ENCODE results near the gene PI16.

PI16 gene

DNA sequence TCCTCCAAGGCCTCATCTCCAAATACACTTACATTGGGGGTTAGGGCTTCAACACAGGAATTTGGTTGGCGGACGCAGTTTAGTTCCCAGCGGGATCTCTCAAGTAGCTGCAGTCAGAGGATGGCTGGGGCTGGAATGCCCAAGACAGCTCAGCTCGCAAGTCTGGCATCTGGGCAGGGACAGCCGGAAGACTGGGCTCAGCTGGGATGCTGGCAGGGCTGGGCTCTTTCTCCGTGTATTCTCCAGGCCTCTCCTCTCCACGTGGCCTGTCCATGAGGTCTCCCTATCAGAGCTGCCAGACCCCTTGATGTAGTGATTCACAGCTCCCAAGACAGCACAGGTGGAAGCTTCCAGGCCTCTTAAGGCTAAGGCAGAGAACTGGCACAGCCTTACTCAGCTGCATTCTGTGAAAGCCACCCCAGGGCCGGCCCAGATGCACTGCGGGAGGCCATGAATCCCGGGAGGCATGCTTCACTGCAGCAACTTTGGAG is 55.9 kb downstream of the PI16 start:
- Histone ChIP-seq H2BK120ac (ENCODE audit: low read depth, low read length) (no peak overlapping the region), H2BK15ac (ENCODE audit: low read length) (no peak overlapping the region), H3K36me3 (replicated peaks in 1 of 2; ENCODE audit: control insufficient read depth in 2 of 2, insufficient read depth in 2 of 2, low read length in 2 of 2) (no peaks in the 10 kb centered on the region), H3K9me3 (replicated peaks in 1 of 2; ENCODE audit: control insufficient read depth in 2 of 2, insufficient read depth in 1 of 2, low read depth in 1 of 2, low read length in 2 of 2) (no peaks in the 10 kb centered on the region), H4K8ac (ENCODE audit: low read depth, low read length) (no peak overlapping the region), H3K9ac (ENCODE audit: low read depth, low read length, poor library complexity) (no peak overlapping the region), H4K91ac (ENCODE audit: low read depth, low read length, poor library complexity) (no peak overlapping the region), H3K23ac (ENCODE audit: low read depth, low read length, poor library complexity) (peak overlapping the region; percentile 3), H3K4me3 (ENCODE audit: low read length in 2 of 2) (no peak overlapping the region), H2AFZ (ENCODE audit: low read length) (no peak overlapping the region), H3K27ac (replicated peaks; ENCODE audit: low read length) (no peak overlapping the region), H3K27me3 (ENCODE audit: control insufficient read depth in 3 of 3, insufficient read depth in 3 of 3, low read depth in 1 of 3, low read length in 3 of 3) (peaks cover 0 to 53% (median 0%) of the 10 kb centered on the region in 3 experiments), H3K4me1 (ENCODE audit: control insufficient read depth in 2 of 2, insufficient read depth in 1 of 2, low read depth in 1 of 2, low read length in 2 of 2) (peaks cover 0 to 1% of the 10 kb centered on the region in 2 donors), H3K79me1 (ENCODE audit: low read depth, low read length) (no peaks in the 10 kb centered on the region), H3K4me2 (ENCODE audit: insufficient read depth, low read length, poor library complexity, severe bottlenecking) (no peak overlapping the region), H2AK5ac (ENCODE audit: low read depth, low read length) (peak overlapping the region; percentile 29), H2BK5ac (ENCODE audit: low read length) (no peak overlapping the region), H2BK12ac (ENCODE audit: low read length) (no peak overlapping the region), H3K14ac (ENCODE audit: low read length) (no peak overlapping the region), H3K4ac (ENCODE audit: low read length) (no peak overlapping the region), H3K18ac (ENCODE audit: low read length) (peak overlapping the region; percentile 27)
- WGBS, 2 donors (ENCODE audit: extremely low coverage in 2 of 2, insufficient read length in 2 of 2, insufficient replicate concordance in 1 of 2): no CpG with 5 or more reads among the region's 10 CpGs
- DNase-seq (ENCODE audit: low spot score): no peak

DNA sequence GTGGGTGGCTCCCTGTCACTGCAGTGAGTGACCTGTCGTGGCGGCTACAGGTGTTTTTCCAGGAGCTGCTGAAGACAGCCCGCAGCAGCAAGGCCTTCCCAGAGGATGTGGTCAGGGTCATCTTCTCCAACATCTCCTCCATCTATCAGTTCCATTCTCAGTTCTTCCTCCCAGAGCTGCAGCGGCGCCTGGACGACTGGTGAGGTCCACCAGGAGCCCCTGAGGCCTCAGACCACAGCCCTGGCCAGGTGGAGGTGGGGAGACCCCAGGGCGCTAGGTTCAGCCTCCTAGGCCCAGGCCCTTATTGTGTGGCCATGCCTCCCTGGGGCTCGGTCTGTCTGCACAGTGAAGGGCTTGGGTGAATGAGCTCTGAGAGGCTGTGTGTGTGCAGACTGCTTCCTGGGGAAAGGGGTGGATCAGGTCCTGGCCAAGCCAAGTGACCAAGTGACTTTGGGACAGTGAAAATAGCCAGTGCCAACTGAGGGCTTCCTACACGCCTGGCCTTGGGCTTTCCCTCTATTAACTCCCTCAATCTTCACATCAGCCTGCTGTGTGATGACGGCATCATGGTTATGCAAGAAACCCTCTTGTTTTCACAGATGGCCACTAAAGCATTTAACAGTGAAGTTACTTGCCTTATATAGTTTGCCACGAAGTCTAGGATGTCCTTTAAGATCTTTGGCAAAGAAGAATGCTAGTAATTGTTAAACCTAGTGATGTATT is 57.3 kb downstream of the PI16 start:
- H3K23ac ChIP-seq (ENCODE audit: low read depth, low read length, poor library complexity): peak overlapping the region; percentile 10
- no peak overlapping the region for H2AFZ ChIP-seq (ENCODE audit: low read length)
- no peaks in the 10 kb centered on the region for H3K36me3 ChIP-seq (replicated peaks in 1 of 2; ENCODE audit: control insufficient read depth in 2 of 2, insufficient read depth in 2 of 2, low read length in 2 of 2)
- H3K4me1 ChIP-seq (ENCODE audit: control insufficient read depth in 2 of 2, insufficient read depth in 1 of 2, low read depth in 1 of 2, low read length in 2 of 2): peaks cover under 1 to 1% of the 10 kb centered on the region in 2 donors
- H2BK5ac ChIP-seq (ENCODE audit: low read length): no peak overlapping the region
- no peak overlapping the region for H2BK12ac ChIP-seq (ENCODE audit: low read length)
- no peak overlapping the region for H3K4me3 ChIP-seq (ENCODE audit: low read length in 2 of 2)
- DNase-seq (ENCODE audit: low spot score): no peak
- no peak overlapping the region for H2BK120ac ChIP-seq (ENCODE audit: low read depth, low read length)
- H3K18ac ChIP-seq (ENCODE audit: low read length): peak overlapping the region; percentile 25
- H3K4me2 ChIP-seq (ENCODE audit: insufficient read depth, low read length, poor library complexity, severe bottlenecking): no peak overlapping the region
- H3K27me3 ChIP-seq (ENCODE audit: control insufficient read depth in 3 of 3, insufficient read depth in 3 of 3, low read depth in 1 of 3, low read length in 3 of 3): peaks cover 0 to 43% (median 0%) of the 10 kb centered on the region in 3 experiments
- no peaks in the 10 kb centered on the region for H3K79me1 ChIP-seq (ENCODE audit: low read depth, low read length)
- H3K4ac ChIP-seq (ENCODE audit: low read length): no peak overlapping the region
- no peak overlapping the region for H3K27ac ChIP-seq (replicated peaks; ENCODE audit: low read length)
- H4K91ac ChIP-seq (ENCODE audit: low read depth, low read length, poor library complexity): no peak overlapping the region
- H3K9ac ChIP-seq (ENCODE audit: low read depth, low read length, poor library complexity): peak overlapping the region; percentile 64
- peak overlapping the region; percentile 43 for H2BK15ac ChIP-seq (ENCODE audit: low read length)
- H3K14ac ChIP-seq (ENCODE audit: low read length): no peak overlapping the region
- H2AK5ac ChIP-seq (ENCODE audit: low read depth, low read length): no peak overlapping the region
- H4K8ac ChIP-seq (ENCODE audit: low read depth, low read length): no peak overlapping the region
- H3K9me3 ChIP-seq (replicated peaks in 1 of 2; ENCODE audit: control insufficient read depth in 2 of 2, insufficient read depth in 1 of 2, low read depth in 1 of 2, low read length in 2 of 2): no peaks in the 10 kb centered on the region
- WGBS, 2 donors (ENCODE audit: extremely low coverage in 2 of 2, insufficient read length in 2 of 2, insufficient replicate concordance in 1 of 2): no CpG with 5 or more reads among the region's 11 CpGs

DNA sequence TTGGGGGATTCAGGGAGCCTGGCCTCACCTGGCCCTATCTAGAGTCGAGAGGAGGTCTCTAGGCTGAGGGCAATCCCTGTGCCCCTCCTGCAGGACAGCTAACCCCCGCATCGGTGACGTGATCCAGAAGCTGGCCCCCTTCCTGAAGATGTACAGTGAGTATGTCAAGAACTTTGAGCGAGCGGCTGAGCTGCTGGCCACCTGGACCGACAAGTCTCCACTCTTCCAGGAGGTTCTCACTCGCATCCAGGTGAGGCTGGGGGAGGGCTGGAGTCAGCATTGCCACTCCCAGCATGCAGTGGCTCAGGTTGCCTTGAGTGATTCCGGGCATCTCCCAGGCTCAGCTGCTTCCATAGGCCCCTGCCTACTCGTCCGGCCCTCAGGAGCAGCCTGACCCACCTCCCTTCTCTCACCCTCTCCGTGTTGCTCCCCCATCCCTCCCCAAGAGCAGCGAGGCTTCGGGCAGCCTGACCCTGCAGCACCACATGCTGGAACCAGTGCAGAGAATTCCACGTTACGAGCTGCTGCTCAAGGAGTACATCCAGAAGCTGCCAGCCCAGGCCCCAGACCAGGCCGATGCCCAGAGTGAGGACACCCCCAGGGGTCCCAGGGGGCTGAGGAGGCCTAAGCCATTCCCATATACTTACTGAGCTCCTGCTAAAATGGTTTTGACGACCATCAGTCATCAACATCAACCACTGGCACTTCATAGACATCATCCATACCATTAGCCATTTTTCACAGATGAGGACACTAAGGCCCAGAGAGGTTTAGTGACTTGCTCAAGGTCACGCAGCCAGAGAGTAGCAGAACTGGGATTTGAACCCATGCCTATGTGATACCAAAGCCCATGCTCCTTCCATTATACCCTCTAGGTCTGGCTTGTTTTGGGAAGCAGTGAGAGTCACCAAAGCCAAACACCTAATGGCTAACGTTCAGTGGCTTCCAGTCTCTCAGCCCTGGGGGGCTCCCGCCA is 59.3 kb downstream of the PI16 start:
- no peak for DNase-seq (ENCODE audit: low spot score)
- peak overlapping the region; percentile 32 for H3K14ac ChIP-seq (ENCODE audit: low read length)
- peak overlapping the region; percentile 81 for H2BK15ac ChIP-seq (ENCODE audit: low read length)
- H3K36me3 ChIP-seq (replicated peaks in 1 of 2; ENCODE audit: control insufficient read depth in 2 of 2, insufficient read depth in 2 of 2, low read length in 2 of 2): no peaks in the 10 kb centered on the region
- H3K4ac ChIP-seq (ENCODE audit: low read length): no peak overlapping the region
- no peaks in the 10 kb centered on the region for H3K9me3 ChIP-seq (replicated peaks in 1 of 2; ENCODE audit: control insufficient read depth in 2 of 2, insufficient read depth in 1 of 2, low read depth in 1 of 2, low read length in 2 of 2)
- H2BK120ac ChIP-seq (ENCODE audit: low read depth, low read length): no peak overlapping the region
- no peak overlapping the region for H3K18ac ChIP-seq (ENCODE audit: low read length)
- WGBS, 2 donors (ENCODE audit: extremely low coverage in 2 of 2, insufficient read length in 2 of 2, insufficient replicate concordance in 1 of 2): no CpG with 5 or more reads among the region's 21 CpGs
- no peak overlapping the region for H2BK5ac ChIP-seq (ENCODE audit: low read length)
- no peaks in the 10 kb centered on the region for H3K79me1 ChIP-seq (ENCODE audit: low read depth, low read length)
- peak overlapping the region; percentile 40 for H4K91ac ChIP-seq (ENCODE audit: low read depth, low read length, poor library complexity)
- H3K4me1 ChIP-seq (ENCODE audit: control insufficient read depth in 2 of 2, insufficient read depth in 1 of 2, low read depth in 1 of 2, low read length in 2 of 2): peaks cover 10 to 13% of the 10 kb centered on the region in 2 donors
- no peak overlapping the region for H2AFZ ChIP-seq (ENCODE audit: low read length)
- no peak overlapping the region for H3K4me3 ChIP-seq (ENCODE audit: low read length in 2 of 2)
- H4K8ac ChIP-seq (ENCODE audit: low read depth, low read length): no peak overlapping the region
- peaks cover 0 to 25% (median 0%) of the 10 kb centered on the region in 3 experiments for H3K27me3 ChIP-seq (ENCODE audit: control insufficient read depth in 3 of 3, insufficient read depth in 3 of 3, low read depth in 1 of 3, low read length in 3 of 3)
- peak overlapping the region; percentile 8 for H3K23ac ChIP-seq (ENCODE audit: low read depth, low read length, poor library complexity)
- H3K27ac ChIP-seq (replicated peaks; ENCODE audit: low read length): no peak overlapping the region
- H2AK5ac ChIP-seq (ENCODE audit: low read depth, low read length): peak overlapping the region; percentile 67
- H3K9ac ChIP-seq (ENCODE audit: low read depth, low read length, poor library complexity): peak overlapping the region; percentile 45
- no peak overlapping the region for H2BK12ac ChIP-seq (ENCODE audit: low read length)
- no peak overlapping the region for H3K4me2 ChIP-seq (ENCODE audit: insufficient read depth, low read length, poor library complexity, severe bottlenecking)

Data from neuronal stem cell (in vitro differentiated cells).